ENCODE results near the gene BEND3.

Gene BEND3

GRCh38 chr6:107083047-107083768 is 32.1 kb downstream of the BEND3 start:
- DNase-seq (ENCODE audit: low read depth): no peak

DNA sequence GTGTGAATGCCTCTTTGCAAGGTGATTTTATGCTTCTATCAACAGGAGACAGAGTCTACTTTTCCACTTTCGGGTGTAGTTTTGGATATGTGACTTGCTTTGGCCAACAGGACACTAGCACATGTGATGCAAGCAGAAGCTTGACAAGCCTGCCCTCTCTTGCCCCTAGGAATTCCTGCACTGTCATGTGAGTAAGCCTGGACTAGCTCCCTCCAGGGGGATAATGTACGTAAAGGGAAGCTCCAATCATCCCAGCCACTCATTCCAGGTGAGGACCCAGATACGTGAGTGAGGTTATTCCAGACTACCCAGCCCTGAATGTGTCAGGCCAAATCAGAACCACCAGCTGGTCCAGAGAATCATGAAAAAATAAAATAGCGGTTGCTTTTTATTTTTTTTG is 33.3 kb downstream of the BEND3 start:
- no peak for DNase-seq (ENCODE audit: low read depth)

GRCh38 chr6:107080036-107080435 is 35.3 kb downstream of the BEND3 start:
- DNase-seq (ENCODE audit: low read depth): no peak

DNA sequence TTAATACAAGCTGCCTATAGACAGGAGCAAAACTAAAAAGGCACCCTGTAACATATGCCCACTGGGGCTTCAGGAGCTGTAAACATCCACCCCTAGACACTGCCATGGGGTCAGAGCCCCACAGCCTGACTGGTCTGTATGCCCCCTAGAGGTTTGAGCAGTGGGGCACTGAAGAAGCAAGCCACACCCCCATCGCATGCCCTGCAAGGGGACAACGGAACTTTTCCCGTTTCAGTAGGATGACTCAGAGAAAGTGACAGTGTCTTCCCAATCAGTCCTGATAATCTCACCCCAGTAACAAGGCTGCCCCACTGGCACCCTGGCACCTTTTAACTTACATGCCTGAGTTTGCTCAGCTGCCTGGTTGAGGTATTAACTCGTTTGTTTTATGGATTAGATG is 35.9 kb downstream of the BEND3 start:
- no peak for DNase-seq (ENCODE audit: low read depth)

- DNase-seq (ENCODE audit: low read depth): no peak
These were observed 37.6 kb downstream of the BEND3 start for GRCh38 chr6:107077710-107078109.

GRCh38 chr6:107075951-107076381 is 39.3 kb downstream of the BEND3 start:
- no peak for DNase-seq (ENCODE audit: low read depth)

DNA sequence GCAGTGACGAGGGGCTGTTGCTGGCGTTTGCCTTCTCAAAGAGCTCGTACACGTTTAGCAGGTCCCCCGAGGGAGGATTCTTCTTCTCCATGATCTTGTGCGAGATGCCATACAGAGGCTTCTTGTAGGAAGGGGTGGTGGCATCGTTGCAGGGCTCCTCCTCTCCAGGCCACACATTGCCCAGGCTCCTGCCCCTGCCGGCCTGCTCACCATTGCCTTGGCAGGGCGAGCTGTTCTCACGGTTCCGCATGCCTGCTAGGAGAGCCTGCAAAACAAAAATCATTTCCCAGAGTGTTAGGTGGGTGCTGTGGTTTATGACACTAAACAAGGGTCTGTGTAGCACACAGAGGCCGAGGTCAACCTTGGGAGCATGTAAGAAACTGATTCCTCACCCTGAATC is 44.6 kb downstream of the BEND3 start:
- no peak for DNase-seq (ENCODE audit: low read depth)

DNA sequence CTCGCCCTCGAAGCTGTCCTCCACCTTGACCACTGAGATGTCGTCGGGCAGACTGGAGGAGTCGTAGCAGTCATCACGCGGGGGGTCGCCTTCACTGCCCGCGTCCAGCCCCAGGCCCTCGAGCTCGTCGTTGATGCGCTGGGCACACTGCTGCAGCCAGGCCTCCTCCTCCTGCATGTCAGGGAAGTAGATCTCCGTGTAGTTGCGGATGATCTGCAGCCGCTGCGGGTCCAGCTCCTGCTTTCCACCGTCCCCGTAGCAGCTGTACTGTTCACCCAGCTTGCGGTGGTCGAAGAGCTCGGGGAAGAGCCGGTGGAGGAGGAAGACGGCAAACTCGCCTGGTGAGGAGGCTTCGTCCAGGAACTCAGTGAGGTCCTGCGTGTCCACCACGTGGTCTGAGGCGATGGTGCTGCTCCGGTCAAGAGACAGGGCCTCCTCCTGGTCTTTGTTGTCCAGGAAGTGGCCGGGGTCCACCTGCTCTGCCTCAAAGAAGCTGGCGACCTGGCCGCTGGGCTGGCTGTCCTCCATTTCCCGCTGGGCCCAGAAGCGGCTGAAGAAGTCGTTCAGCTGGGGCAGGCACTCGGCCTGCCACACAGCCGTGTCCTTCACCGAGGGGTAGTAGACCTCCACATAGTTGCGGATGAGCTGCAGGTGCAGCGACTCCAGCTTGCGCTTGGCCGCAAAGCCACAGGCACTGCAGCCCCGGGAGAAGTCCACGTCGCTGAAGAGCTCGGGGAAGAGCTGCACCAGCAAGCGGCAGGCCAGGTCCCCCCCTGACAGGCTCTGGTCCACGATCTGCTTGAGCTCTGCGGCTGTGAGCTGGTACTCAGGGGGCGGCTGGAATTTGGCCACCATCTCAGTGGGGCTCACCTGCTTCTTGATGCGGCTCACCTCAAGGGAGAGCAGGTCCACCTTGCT is 45.4 kb downstream of the BEND3 start:
- no peak for DNase-seq (ENCODE audit: low read depth)

- DNase-seq (ENCODE audit: low read depth): no peak
These were observed 46.4 kb downstream of the BEND3 start for GRCh38 chr6:107068691-107069630.

DNA sequence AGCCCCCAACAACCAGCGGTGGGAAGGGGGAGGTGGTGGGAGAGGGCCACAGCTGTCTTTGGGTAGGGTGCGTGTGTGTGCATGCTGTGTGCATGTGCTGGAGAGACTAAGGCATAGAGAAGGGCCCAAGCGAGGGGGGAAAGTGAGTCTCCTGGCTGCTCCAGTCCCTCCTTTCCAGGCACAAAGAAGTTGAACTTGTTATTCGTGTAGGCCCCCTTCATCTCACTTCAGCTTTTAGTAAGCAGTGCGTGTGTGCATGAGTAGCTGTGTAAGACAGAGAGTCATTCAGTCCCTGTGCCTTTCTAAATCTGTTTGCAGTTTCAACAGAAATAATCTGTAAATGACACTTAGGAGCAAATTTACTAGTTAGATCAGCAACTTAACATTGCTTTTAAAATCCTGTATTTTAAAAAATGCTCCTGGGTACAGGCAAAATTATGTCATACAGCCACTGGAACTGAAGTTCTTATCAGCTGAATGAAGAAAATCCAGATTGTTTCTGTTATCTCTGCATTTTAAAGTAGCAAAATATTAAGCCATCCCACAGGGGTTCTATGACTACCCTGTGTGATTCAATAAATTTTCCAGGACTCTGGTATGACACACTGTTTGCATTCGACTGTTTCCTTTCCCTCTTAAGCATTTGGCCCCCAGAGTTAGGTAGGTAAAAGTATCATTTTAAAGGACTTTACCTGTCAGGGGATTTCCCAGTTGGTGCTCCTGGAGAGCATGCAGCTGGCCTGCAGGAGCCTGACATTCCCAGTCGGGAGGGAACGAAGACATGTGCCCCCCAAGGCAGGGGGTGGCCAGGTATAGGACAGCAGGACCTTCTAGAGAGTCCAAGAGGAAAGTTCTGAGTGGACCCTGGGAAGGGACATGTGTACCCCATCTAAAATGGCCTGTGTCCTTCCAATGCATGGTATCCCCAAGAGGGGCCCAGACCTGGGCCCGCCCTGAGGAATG is 48.3 kb downstream of the BEND3 start:
- DNase-seq (ENCODE audit: low read depth): no peak

- no peak for DNase-seq (ENCODE audit: low read depth)
These were observed 50.7 kb downstream of the BEND3 start for GRCh38 chr6:107064579-107065065.

DNA sequence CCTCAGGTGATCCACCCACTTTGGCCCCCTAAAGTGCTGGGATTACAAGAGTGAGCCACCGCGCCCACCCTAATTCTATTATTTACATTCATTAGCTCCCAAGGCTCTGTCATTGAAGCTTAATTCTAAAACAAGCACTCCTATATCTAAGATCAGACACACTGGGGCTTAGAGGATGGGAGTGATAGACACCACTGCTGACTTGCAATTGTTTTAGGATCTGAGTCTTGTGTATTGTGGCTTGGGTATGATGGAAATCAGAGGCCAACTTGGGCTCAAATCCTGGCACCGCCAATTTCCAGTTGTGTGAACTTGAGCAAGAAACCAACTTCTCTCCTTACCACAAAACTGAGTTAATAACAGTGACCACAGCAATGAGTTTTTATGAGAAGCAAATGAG is 52.6 kb downstream of the BEND3 start:
- DNase-seq (ENCODE audit: low read depth): no peak

DNA sequence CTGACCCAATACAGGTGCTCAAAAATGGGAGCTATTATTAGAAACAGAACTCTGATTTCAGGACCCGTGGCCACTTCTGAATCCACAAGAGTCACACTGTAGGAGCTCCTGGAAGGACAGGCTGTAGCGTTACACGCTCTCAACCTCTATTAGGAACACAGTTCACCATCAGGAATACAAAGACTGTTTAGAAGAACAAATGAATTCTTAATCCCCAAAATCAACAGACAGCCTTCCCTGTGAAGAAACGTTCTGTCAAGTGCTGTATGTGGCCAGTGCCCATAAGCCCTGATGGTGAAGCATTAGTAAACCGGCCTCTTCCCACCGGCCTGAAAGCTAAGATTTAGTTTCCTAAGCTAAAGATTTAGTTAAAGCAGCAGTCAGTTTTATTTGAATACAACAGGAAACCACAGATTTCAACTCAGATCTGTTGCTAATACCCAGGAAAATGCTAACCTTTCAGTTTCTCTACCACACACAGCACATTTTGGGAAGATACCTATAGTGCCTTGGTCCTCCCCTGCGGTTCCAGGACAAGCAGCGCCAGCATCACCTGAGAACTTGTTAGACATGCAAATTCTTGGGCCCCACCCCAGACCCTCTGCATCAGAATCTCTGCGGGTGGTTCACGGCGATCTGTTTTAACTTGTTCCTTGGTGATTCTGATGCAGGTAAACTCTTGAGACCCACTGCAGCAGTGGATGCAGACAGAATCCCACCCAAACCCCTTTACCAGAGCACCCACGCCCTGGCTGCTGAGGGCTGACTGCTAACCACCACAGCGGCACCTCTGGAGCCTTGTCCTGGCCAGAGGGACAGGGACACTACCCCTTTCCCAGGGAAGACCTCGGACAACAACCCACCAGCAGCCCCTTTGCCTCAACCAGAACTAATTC is 53.9 kb downstream of the BEND3 start:
- DNase-seq (ENCODE audit: low read depth): no peak

GRCh38 chr6:107060704-107061103 is 54.6 kb downstream of the BEND3 start:
- no peak for DNase-seq (ENCODE audit: low read depth)

GRCh38 chr6:107059606-107060005 is 55.7 kb downstream of the BEND3 start:
- DNase-seq (ENCODE audit: low read depth): no peak

DNA sequence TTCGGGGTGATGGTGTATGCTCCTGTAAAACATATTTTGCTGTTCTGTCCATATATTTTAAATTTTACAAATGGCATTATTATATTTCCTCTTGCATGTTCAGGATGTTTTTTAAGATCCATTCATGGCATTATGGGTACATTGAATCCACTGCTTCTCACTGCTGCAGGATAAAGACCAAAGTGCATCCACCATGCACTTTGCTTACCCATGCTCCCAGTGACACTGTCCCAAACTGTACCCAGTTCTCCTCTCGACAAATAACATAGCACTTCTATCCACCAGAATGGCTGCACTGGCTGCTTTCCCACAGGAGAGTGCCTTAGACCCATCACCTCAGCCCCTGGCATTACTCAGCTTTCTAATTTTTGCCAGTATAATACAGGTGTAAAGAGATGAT is 57.6 kb downstream of the BEND3 start:
- no peak for DNase-seq (ENCODE audit: low read depth)

DNA sequence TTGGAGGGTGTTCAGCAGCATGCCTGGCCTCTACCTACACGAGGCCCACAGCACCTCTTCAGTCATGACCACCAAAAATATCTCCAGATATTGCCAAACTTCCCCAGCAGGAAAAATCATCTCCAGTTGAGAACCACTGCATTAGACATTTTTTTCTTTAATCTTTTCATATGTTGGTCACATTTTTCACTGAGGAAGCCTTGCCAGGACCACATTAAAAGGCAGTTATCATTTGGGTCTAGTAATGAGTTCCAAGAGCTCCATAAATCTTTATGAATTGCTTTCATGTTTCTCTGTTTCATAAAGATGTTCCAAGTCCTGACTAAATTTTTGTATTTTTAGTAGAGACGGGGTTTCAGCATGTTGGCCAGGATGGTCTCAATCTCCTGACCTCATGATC is 58.5 kb downstream of the BEND3 start:
- no peak for DNase-seq (ENCODE audit: low read depth)

DNA sequence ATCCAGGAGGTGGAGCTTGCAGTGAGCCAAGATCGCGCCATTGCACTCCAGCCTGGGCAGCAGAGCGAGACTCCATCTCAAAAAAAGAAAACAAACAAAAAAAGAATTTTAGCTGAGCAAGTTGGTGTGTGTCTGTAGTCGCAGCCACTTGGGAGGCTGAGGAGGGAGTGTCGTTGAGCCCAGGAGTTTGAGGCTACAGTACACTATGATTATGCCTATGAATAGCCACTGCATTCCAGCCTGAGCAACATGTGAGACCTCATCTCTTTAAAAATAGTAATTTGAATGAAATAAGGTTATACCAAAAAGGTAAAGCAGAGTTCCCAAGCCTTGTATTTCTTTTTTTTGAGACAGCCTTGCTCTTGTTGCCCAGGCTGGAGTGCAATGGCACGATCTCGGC is 67.5 kb downstream of the BEND3 start:
- no peak for DNase-seq (ENCODE audit: low read depth)

DNA sequence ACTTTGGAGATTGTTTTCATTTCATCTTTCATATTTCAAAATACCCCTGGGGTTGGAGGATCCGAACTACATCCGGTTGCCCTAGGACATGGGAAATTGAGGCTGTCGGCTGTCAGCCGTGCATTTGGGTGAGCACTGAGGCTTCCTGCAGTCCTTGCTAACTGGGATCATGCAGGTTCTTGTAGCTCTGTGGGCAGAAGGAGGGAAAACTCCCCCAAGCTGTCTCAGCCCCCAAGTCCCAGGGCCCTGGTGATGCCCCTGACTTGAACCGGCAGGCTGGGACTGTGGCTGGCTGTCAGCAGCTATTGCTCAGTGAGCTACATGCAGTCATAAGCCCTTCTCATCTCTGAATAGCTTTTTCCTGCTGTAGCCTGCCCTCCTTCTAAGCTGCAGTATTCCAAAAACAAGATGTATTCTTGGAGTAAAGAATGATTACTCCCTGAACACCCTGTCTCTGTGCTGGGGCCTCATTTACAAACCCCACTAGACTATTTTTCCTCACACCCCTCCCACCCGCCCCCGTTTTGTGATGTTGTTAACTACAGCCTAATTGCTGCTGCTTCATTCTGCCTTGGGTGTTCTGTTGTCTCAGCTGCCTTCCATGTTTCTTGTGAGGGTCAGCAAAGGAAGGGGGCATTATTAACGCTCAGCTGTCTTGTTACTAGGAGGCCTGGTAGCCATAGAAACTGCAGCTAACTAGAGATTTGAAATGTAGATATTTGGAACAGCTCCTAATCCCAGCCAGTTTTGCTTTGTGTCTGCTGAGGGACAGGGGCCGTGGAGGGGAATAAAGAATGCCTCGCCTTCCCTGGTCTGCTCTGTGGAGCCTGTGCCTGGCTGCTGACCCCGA is 69.3 kb downstream of the BEND3 start:
- DNase-seq (ENCODE audit: low read depth): no peak

All from activated T-cell treated with anti-CD3 and anti-CD28 coated beads for 1 hour (primary cell).